HCT116 (cell line): Measurements from ENCODE around the gene GPM6B. TPM values are rescaled to one million over a fixed set of nuclear protein-coding genes. Genes with fewer than 3 reads are reported as not detected.

Experiments
- ATAC-seq: fragments of 200-7000 bp; cut with Tn5 transposase; 2 replicates; pipeline ENCODE4 v1.9.1; 2020; ENCODE audit warnings: mild to moderate bottlenecking, moderate library complexity
- BruUV-seq: library from RNA; stranded (reverse); fragments of 400-500 nt; replicated peaks from 2 replicates; lab custom pipeline; 2021; lab: Mats Ljungman, UMichigan
- CTCF ChIA-PET: fragments of 300-600 bp; sonication (Branson Sonifier 250); formaldehyde crosslinking; loops from one replicate; lab custom pipeline; 2021; ENCODE audit warnings: antibody characterized with exemption; lab: Charles Lee
- POLR2A ChIA-PET: fragments of 300-600, 350-600 bp; sonication (Branson Sonifier 250); formaldehyde crosslinking; loops from one replicate; lab custom pipeline; 2021; ENCODE audit warnings: antibody characterized with exemption; lab: Charles Lee
- RAD21 ChIA-PET, 2 experiments: fragments of 300-600 bp; sonication (Branson Sonifier 250); formaldehyde crosslinking; loops; one replicate each; lab custom pipeline; 2023; ENCODE audit warnings: low total read pairs in 2 of 2; ENCODE audit not compliant: uncharacterized antibody in 2 of 2, unreplicated experiment in 2 of 2, low non-redundant PET in 1 of 2; lab: Charles Lee
- DNase-seq: peaks from one replicate; pipeline ENCODE4 v3.0.0-alpha.2; 2010; ENCODE audit warnings: low read depth, low spot score
- H2AFZ ChIP-seq: fragments of 200-600 bp; shearing (Covaris generic), sonication (generic); 2 replicates; pipeline ENCODE4 v1.6.1; 2017; ENCODE audit warnings: low read depth, mixed run types, mixed read lengths, antibody characterized with exemption, low read length; ENCODE audit not compliant: poor library complexity, severe bottlenecking
- H3K27ac ChIP-seq: 2 replicates; pipeline ENCODE4 v1.5.1; 2012; ENCODE audit warnings: low read depth, low read length
- H3K27me3 ChIP-seq: fragments of 200-600 bp; sonication (generic); 2 replicates; pipeline ENCODE4 v1.6.1; 2016; ENCODE audit warnings: mixed run types, low read length, mixed read lengths; ENCODE audit not compliant: insufficient read depth
- H3K36me3 ChIP-seq, 2 experiments: fragments of 200-500 bp in 1 of 2; fragments of 200-600 bp in 1 of 2; sonication (Bioruptor generic) in 1 of 2; sonication (generic) in 1 of 2; 2 replicates each; pipeline versions ENCODE4 v1.5.1 to v1.6.1; 2014 to 2016; ENCODE audit warnings: low read length in 2 of 2, inconsistent platforms in 1 of 2, mixed read lengths in 1 of 2, mixed run types in 1 of 2; ENCODE audit not compliant: insufficient read depth in 2 of 2, control insufficient read depth in 1 of 2
- H3K4me1 ChIP-seq, 2 experiments: fragments of 200-600 bp in 1 of 2; sonication (generic) in 1 of 2; 2 replicates each; pipeline versions ENCODE4 v1.5.1 to v1.6.1; 2012 to 2017; ENCODE audit warnings: low read length in 2 of 2, inconsistent platforms in 1 of 2, mild to moderate bottlenecking in 1 of 2, mixed read lengths in 1 of 2, mixed run types in 1 of 2, moderate library complexity in 1 of 2; ENCODE audit not compliant: insufficient read depth in 2 of 2, control insufficient read depth in 1 of 2
- H3K4me2 ChIP-seq: fragments of 200-600 bp; sonication (generic); 2 replicates; pipeline ENCODE4 v1.6.1; 2017; ENCODE audit warnings: mixed run types, low read length, mixed read lengths
- H3K4me3 ChIP-seq, 2 experiments: fragments of 200-600 bp in 1 of 2; sonication (generic) in 1 of 2; replicated peaks in 1 of 2; 2 replicates each; pipeline ENCODE4 v1.5.1; 2011 to 2016; ENCODE audit warnings: low read length in 2 of 2, control low read depth in 1 of 2, low read depth in 1 of 2, mild to moderate bottlenecking in 1 of 2, mixed read lengths in 1 of 2, mixed run types in 1 of 2
- H3K79me2 ChIP-seq: fragments of 200-600 bp; sonication (generic); 2 replicates; pipeline ENCODE4 v1.6.1; 2017; ENCODE audit warnings: mild to moderate bottlenecking, mixed run types, low read length, moderate library complexity, mixed read lengths; ENCODE audit not compliant: insufficient read depth
- H3K9ac ChIP-seq: fragments of 200-600 bp; sonication (generic); 2 replicates; pipeline ENCODE4 v1.6.1; 2016; ENCODE audit warnings: low read length, mixed read lengths
- H3K9me2 ChIP-seq: fragments of 200-600 bp; sonication (generic), shearing (Covaris generic); 2 replicates; pipeline ENCODE4 v1.6.1; 2017; ENCODE audit warnings: mixed run types, mild to moderate bottlenecking, moderate library complexity; ENCODE audit not compliant: insufficient read depth
- H3K9me3 ChIP-seq, 2 experiments: fragments of 200-500 bp in 1 of 2; fragments of 200-600 bp in 1 of 2; sonication (Bioruptor generic) in 1 of 2; sonication (generic) in 1 of 2; 2 replicates each; pipeline ENCODE4 v1.6.1; 2014 to 2017; ENCODE audit warnings: low read length in 2 of 2, mixed read lengths in 2 of 2, inconsistent platforms in 1 of 2, low read depth in 1 of 2, mild to moderate bottlenecking in 1 of 2, mixed run types in 1 of 2, moderate library complexity in 1 of 2; ENCODE audit not compliant: control insufficient read depth in 1 of 2, insufficient read depth in 1 of 2
- H4K20me1 ChIP-seq: fragments of 200-600 bp; sonication (generic), shearing (Covaris generic); 2 replicates; pipeline ENCODE4 v1.6.1; 2017; ENCODE audit warnings: mixed run types, mild to moderate bottlenecking, moderate library complexity; ENCODE audit not compliant: insufficient read depth
- CBX3 ChIP-seq: IDR thresholded peaks from 2 replicates; pipeline ENCODE4 v1.6.1; 2012; ENCODE audit warnings: low read depth
- EZH2 ChIP-seq: fragments of 200-600 bp; sonication (generic); IDR thresholded peaks from 2 replicates; pipeline ENCODE4 v1.6.1; 2017; ENCODE audit warnings: antibody characterized with exemption, mixed run types
- POLR2A ChIP-seq: IDR thresholded peaks from 2 replicates; pipeline ENCODE4 v1.7.0; 2011; ENCODE audit warnings: borderline replicate concordance; ENCODE audit not compliant: insufficient read depth, insufficient read length; ENCODE audit errors: extremely low read depth
- RAD21 ChIP-seq: IDR thresholded peaks from 2 replicates; pipeline ENCODE4 v1.6.1; 2012; ENCODE audit warnings: low read depth, mild to moderate bottlenecking
- SIN3A ChIP-seq: IDR thresholded peaks from 2 replicates; pipeline ENCODE4 v1.6.1; 2012; ENCODE audit warnings: low read depth
- SRF ChIP-seq: IDR thresholded peaks from 2 replicates; pipeline ENCODE4 v1.6.1; 2012; ENCODE audit warnings: low read depth
- intact Hi-C: fragments of 100-400 bp; cut with micrococcal nuclease; formaldehyde crosslinking; loops from 2 replicates; pipeline ENCODE4 v1.10.0; 2022
- total RNA-seq: library from RNA; stranded (reverse); gene quantifications from one replicate; pipeline ENCODE4 v1.2.1, GENCODE V29; 2021; ENCODE audit not compliant: unreplicated experiment
- TF ChIP-seq, protein P1 (sequence below): IDR thresholded peaks from 2 replicates; pipeline ENCODE4 v1.6.1; 2011; ENCODE audit warnings: mild to moderate bottlenecking, low read length, moderate library complexity; ENCODE audit not compliant: insufficient replicate concordance; ENCODE audit errors: extremely low read depth

GPM6B gene
- total RNA-seq, 1 experiment from 2014 or later, result 0.07 TPM

DNA sequence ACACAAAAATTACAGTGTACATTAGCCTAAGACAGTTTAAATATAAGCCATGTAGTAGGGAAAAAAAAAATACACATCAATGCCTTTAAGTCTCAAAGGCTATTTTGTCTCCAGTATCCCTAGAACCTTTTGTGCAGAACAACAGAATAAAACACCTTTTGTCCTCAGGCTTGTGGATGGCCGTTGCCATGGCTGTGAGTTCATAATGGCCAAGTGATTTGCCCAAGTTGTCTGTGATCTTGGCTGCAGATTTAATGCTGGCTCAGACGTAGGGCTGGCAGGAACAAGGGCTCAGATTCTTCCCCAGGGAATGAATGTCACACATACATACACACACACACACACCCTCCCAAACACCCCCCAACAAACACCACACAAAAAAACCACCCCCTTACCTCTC is 25.3 kb downstream of the GPM6B start:
- POLR2A ChIA-PET, result no interaction called here
- BruUV-seq, result no TSS peak

GRCh38 chrX:13791145-13791544 is 25.7 kb downstream of the GPM6B start:
- Histone ChIP-seq H3K9me2 (no peaks in the 10 kb centered on the region), H3K27ac (no peak overlapping the region), H3K79me2 (no peaks in the 10 kb centered on the region), H3K27me3 (no peaks in the 10 kb centered on the region), H3K4me1 (no peaks in the 10 kb centered on the region), H4K20me1 (no peaks in the 10 kb centered on the region), H3K36me3 (no peaks in the 10 kb centered on the region), H3K9ac (no peak overlapping the region), H3K4me2 (no peak overlapping the region), H2AFZ (no peak overlapping the region), H3K9me3 (no peaks in the 10 kb centered on the region), H3K4me3 (no peak overlapping the region)
- ChIA-PET CTCF (no interaction called here), RAD21 (no interaction called here), POLR2A (no interaction called here)
- DNase-seq, result no peak
- no TSS peak for BruUV-seq
- intact Hi-C loops, result no loop called here
- ATAC-seq, result no peak
- TF ChIP-seq CBX3, result no peak
- TF ChIP-seq POLR2A, result no peak
- TF ChIP-seq EZH2, result no peak
- TF ChIP-seq SRF, result no peak
- no peak for TF ChIP-seq SIN3A

More for the DNA sequence above, 25.3 kb downstream of the GPM6B start:
- Histone ChIP-seq H4K20me1 (no peaks in the 10 kb centered on the region), H3K27ac (no peak overlapping the region), H3K36me3 (no peaks in the 10 kb centered on the region), H3K4me2 (no peak overlapping the region), H3K79me2 (no peaks in the 10 kb centered on the region), H3K9ac (no peak overlapping the region), H3K27me3 (no peaks in the 10 kb centered on the region), H3K4me3 (no peak overlapping the region), H3K9me2 (no peaks in the 10 kb centered on the region), H2AFZ (no peak overlapping the region), H3K9me3 (no peaks in the 10 kb centered on the region), H3K4me1 (no peaks in the 10 kb centered on the region)
- intact Hi-C loops, result no loop called here
- ATAC-seq, result no peak
- no peak for TF ChIP-seq RAD21
- TF ChIP-seq, protein P1, sequence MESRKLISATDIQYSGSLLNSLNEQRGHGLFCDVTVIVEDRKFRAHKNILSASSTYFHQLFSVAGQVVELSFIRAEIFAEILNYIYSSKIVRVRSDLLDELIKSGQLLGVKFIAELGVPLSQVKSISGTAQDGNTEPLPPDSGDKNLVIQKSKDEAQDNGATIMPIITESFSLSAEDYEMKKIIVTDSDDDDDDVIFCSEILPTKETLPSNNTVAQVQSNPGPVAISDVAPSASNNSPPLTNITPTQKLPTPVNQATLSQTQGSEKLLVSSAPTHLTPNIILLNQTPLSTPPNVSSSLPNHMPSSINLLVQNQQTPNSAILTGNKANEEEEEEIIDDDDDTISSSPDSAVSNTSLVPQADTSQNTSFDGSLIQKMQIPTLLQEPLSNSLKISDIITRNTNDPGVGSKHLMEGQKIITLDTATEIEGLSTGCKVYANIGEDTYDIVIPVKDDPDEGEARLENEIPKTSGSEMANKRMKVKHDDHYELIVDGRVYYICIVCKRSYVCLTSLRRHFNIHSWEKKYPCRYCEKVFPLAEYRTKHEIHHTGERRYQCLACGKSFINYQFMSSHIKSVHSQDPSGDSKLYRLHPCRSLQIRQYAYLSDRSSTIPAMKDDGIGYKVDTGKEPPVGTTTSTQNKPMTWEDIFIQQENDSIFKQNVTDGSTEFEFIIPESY, result no peak
- RAD21 ChIA-PET, result no interaction called here
- CTCF ChIA-PET, result no interaction called here
- DNase-seq, result no peak
